KMS-11 (cell line): ENCODE measurements around the gene CCDC18.

Source experiments
- H2AFZ ChIP-seq: fragments of 200-600 bp; sonication (generic); 2 replicates; pipeline ENCODE4 v1.6.1; 2016; ENCODE audit warnings: antibody characterized with exemption, mixed run types, low read depth
- H3K27ac ChIP-seq: fragments of 200-600 bp; sonication (generic); 2 replicates; pipeline ENCODE4 v1.6.1; 2016; ENCODE audit warnings: mild to moderate bottlenecking, mixed run types
- H3K27me3 ChIP-seq: fragments of 200-600 bp; sonication (generic); 2 replicates; pipeline ENCODE4 v1.6.1; 2017; ENCODE audit warnings: mild to moderate bottlenecking, low read depth, mixed run types, moderate library complexity; ENCODE audit not compliant: insufficient read depth
- H3K36me3 ChIP-seq: fragments of 200-600 bp; sonication (generic); 2 replicates; pipeline ENCODE4 v1.6.1; 2017; ENCODE audit warnings: mild to moderate bottlenecking, mixed run types; ENCODE audit not compliant: insufficient read depth
- H3K4me1 ChIP-seq: fragments of 200-600 bp; sonication (generic); 2 replicates; pipeline ENCODE4 v1.6.1; 2016; ENCODE audit warnings: mild to moderate bottlenecking, low read depth, mixed run types; ENCODE audit not compliant: poor library complexity, severe bottlenecking
- H3K4me2 ChIP-seq: fragments of 200-600 bp; sonication (generic); 2 replicates; pipeline ENCODE4 v1.7.0; 2016; ENCODE audit warnings: mild to moderate bottlenecking, mixed run types
- H3K4me3 ChIP-seq: fragments of 200-600 bp; sonication (generic); IDR thresholded peaks from 2 replicates; pipeline ENCODE4 v1.6.1; 2017; ENCODE audit warnings: low read depth, low read length, mixed read lengths; ENCODE audit not compliant: insufficient read depth
- H3K79me2 ChIP-seq: fragments of 200-600 bp; sonication (generic); 2 replicates; pipeline ENCODE4 v1.6.1; 2016; ENCODE audit warnings: low read depth, mixed run types; ENCODE audit not compliant: insufficient read depth
- H3K9ac ChIP-seq: fragments of 200-600 bp; sonication (generic); 2 replicates; pipeline ENCODE4 v1.6.1; 2016; ENCODE audit warnings: mild to moderate bottlenecking, mixed run types
- H4K20me1 ChIP-seq: fragments of 200-600 bp; sonication (generic); 2 replicates; pipeline ENCODE4 v1.6.1; 2016; ENCODE audit warnings: mild to moderate bottlenecking, mixed run types; ENCODE audit not compliant: insufficient read depth
- CTCF ChIP-seq: fragments of 200-600 bp; sonication (generic); conservative IDR thresholded peaks from 2 replicates; pipeline ENCODE4 v1.6.1; 2017; ENCODE audit warnings: low read depth, mild to moderate bottlenecking, antibody characterized with exemption, low read length, moderate library complexity, mixed read lengths

CCDC18 gene

GRCh38 chr1:93323185-93323820 lies 142.8 kb downstream of the CCDC18 start:
- no peak overlapping the region for H3K4me3 ChIP-seq
- no peak overlapping the region for H3K27ac ChIP-seq
- H3K4me1 ChIP-seq: peaks cover 11% of the 10 kb centered on the region
- H3K9ac ChIP-seq: no peak overlapping the region
- no peak for TF ChIP-seq CTCF
- no peak overlapping the region for H2AFZ ChIP-seq
- no peaks in the 10 kb centered on the region for H4K20me1 ChIP-seq
- H3K79me2 ChIP-seq: no peaks in the 10 kb centered on the region
- no peak overlapping the region for H3K4me2 ChIP-seq
- H3K27me3 ChIP-seq: no peaks in the 10 kb centered on the region
- H3K36me3 ChIP-seq: no peaks in the 10 kb centered on the region

DNA sequence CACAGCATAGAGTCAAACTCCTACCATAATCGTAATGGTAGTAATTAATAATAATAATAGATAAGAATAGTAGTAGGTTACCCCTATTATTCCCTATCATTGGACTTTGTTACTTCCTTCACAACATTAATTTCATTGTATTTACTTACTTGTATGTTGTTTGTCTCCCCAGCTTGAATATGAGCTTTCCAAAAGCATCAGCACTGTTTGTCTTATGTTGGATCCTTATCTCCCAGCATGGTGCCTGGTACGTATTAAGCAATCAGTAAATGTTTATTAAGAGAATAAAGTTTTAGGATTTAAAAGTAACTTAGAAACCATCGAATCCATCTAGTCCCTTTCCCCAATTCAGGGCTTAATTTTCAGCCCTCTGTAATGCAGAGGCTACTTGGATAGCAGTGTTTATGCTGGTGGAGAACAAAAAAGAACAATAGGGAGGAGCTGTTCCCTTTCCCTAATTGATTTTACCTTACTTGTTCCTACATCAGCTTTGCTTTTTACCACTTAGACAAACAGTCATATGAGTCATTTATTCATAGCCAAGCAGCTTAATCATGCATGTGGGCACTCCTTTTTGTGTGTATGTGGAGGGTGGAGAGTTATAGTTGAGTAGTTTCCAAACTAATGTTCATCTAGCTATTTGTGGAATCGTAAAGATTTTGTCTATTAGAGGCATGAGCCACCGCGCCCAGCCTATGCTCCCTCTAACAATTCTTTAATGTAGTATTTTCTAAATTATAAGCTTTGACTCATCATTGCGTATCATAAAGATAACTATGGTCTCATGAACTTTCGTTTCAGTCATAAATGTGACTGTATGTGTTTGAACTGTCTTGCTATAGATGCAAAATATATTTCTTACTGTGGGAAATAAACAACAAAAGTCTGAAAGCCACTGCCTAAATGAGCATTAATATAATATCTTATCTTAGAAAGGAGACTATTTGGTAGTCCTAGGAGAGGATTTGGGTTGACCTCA lies 144.3 kb downstream of the CCDC18 start:
- Histone ChIP-seq H3K79me2 (no peaks in the 10 kb centered on the region), H2AFZ (no peak overlapping the region), H3K4me1 (peaks cover 26% of the 10 kb centered on the region), H3K4me2 (no peak overlapping the region), H4K20me1 (no peaks in the 10 kb centered on the region), H3K4me3 (no peak overlapping the region), H3K9ac (no peak overlapping the region), H3K36me3 (no peaks in the 10 kb centered on the region), H3K27ac (no peak overlapping the region), H3K27me3 (no peaks in the 10 kb centered on the region)
- no peak for TF ChIP-seq CTCF
